ENCODE data around the gene DPCD.

GRCh38 chr10:101550965-101551364 is 37.2 kb upstream of the DPCD start:
- TF ChIP-seq, protein P1, sequence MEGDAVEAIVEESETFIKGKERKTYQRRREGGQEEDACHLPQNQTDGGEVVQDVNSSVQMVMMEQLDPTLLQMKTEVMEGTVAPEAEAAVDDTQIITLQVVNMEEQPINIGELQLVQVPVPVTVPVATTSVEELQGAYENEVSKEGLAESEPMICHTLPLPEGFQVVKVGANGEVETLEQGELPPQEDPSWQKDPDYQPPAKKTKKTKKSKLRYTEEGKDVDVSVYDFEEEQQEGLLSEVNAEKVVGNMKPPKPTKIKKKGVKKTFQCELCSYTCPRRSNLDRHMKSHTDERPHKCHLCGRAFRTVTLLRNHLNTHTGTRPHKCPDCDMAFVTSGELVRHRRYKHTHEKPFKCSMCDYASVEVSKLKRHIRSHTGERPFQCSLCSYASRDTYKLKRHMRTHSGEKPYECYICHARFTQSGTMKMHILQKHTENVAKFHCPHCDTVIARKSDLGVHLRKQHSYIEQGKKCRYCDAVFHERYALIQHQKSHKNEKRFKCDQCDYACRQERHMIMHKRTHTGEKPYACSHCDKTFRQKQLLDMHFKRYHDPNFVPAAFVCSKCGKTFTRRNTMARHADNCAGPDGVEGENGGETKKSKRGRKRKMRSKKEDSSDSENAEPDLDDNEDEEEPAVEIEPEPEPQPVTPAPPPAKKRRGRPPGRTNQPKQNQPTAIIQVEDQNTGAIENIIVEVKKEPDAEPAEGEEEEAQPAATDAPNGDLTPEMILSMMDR (IDR thresholded peaks at IDR 0.05): no peak
- TF ChIP-seq POLR2A (IDR thresholded peaks at IDR 0.05) (no peak), POLR2AphosphoS5 (IDR thresholded peaks at IDR 0.05) (no peak), EP300 (IDR thresholded peaks at IDR 0.05) (no peak)

Data from gastroesophageal sphincter (tissue), 3 donors.